H1 (cell line): ENCODE results near the gene TLNRD1. TPM values are rescaled to one million over a fixed set of nuclear protein-coding genes. Genes with fewer than 3 reads are reported as not detected.

ENCODE experiments used
- CTCF ChIA-PET: fragments of 300-600 bp; sonication (Branson Sonifier 250); formaldehyde crosslinking; loops from one replicate; lab custom pipeline; 2021; ENCODE audit not compliant: partially characterized antibody; lab: Charles Lee
- POLR2A ChIA-PET: fragments of 300-600 bp; sonication (Branson Sonifier 250); formaldehyde crosslinking; loops from one replicate; lab custom pipeline; 2021; ENCODE audit warnings: inconsistent platforms; ENCODE audit not compliant: partially characterized antibody; lab: Charles Lee
- DNase-seq, 2 experiments: peaks; one replicate each; pipeline versions ENCODE4 v3.0.0 to v3.0.0-alpha.2; 2010 to 2022; ENCODE audit warnings: low spot score in 2 of 2, low read depth in 1 of 2, mixed read lengths in 1 of 2
- FAIRE-seq: peaks from 2 replicates; lab custom pipeline; 2011; peaks lifted over from hg19 to GRCh38; lab: Jason Lieb, UNC
- H2AFZ ChIP-seq: 2 replicates; pipeline ENCODE4 v1.8.1; 2012; ENCODE audit warnings: low read length, inconsistent platforms
- H2AK5ac ChIP-seq: 2 replicates; pipeline ENCODE4 v1.6.1; 2013; ENCODE audit warnings: low read depth, low read length
- H2BK120ac ChIP-seq: replicated peaks from 2 replicates; pipeline ENCODE3; 2013; ENCODE audit warnings: low read depth, low read length, inconsistent platforms
- H2BK12ac ChIP-seq: 2 replicates; pipeline ENCODE4 v1.6.1; 2013; ENCODE audit warnings: low read depth, low read length
- H2BK15ac ChIP-seq: 2 replicates; pipeline ENCODE4 v1.6.1; 2013; ENCODE audit warnings: low read length
- H2BK20ac ChIP-seq: 2 replicates; pipeline ENCODE4 v1.6.1; 2013; ENCODE audit warnings: low read length
- H2BK5ac ChIP-seq: 2 replicates; pipeline ENCODE4 v1.6.1; 2013; ENCODE audit warnings: low read depth, low read length
- H3K14ac ChIP-seq: 2 replicates; pipeline ENCODE4 v1.6.1; 2013; ENCODE audit warnings: inconsistent platforms; ENCODE audit not compliant: insufficient read length
- H3K18ac ChIP-seq: 2 replicates; pipeline ENCODE4 v1.6.1; 2013; ENCODE audit warnings: low read length; ENCODE audit errors: extremely low read depth
- H3K23ac ChIP-seq: 2 replicates; pipeline ENCODE4 v1.6.1; 2013; ENCODE audit warnings: inconsistent platforms; ENCODE audit not compliant: insufficient read length
- H3K23me2 ChIP-seq: 2 replicates; pipeline ENCODE4 v1.6.1; 2013; ENCODE audit warnings: low read depth, low read length
- H3K27ac ChIP-seq: 2 replicates; pipeline ENCODE4 v1.6.1; 2011; ENCODE audit warnings: low read depth, low read length, inconsistent platforms
- H3K27me3 ChIP-seq, 4 experiments: replicated peaks in 1 of 4; 1 replicate in 1 of 4; 2 replicates in 3 of 4; pipeline versions ENCODE4 v1.6.1 to v1.8.1; 2011 to 2013; ENCODE audit warnings: low read length in 3 of 4, mild to moderate bottlenecking in 3 of 4, inconsistent platforms in 2 of 4, mixed read lengths in 2 of 4, moderate library complexity in 1 of 4; ENCODE audit not compliant: control insufficient read depth in 3 of 4, insufficient read depth in 3 of 4; ENCODE audit errors: extremely low read depth in 1 of 4
- H3K36me3 ChIP-seq, 4 experiments: 2 replicates each; pipeline versions ENCODE4 v1.6.1 to v1.8.1; 2011 to 2013; ENCODE audit warnings: mild to moderate bottlenecking in 4 of 4, low read length in 3 of 4, moderate library complexity in 2 of 4, control low read depth in 1 of 4, inconsistent platforms in 1 of 4; ENCODE audit not compliant: insufficient read depth in 4 of 4, control insufficient read depth in 2 of 4
- H3K4ac ChIP-seq: replicated peaks from 2 replicates; pipeline ENCODE3; 2013; ENCODE audit warnings: low read length, low read depth, mixed read lengths, inconsistent platforms; ENCODE audit not compliant: insufficient read length
- H3K4me1 ChIP-seq, 4 experiments: replicated peaks in 1 of 4; 1 replicate in 1 of 4; 2 replicates in 3 of 4; pipeline versions ENCODE4 v1.6.1 to v1.8.1; 2011 to 2013; ENCODE audit warnings: low read length in 3 of 4, inconsistent platforms in 2 of 4, mixed read lengths in 1 of 4; ENCODE audit not compliant: insufficient read depth in 4 of 4, control insufficient read depth in 3 of 4
- H3K4me2 ChIP-seq, 2 experiments: 2 replicates each; pipeline versions ENCODE4 v1.6.1 to v1.8.1; 2011 to 2013; ENCODE audit warnings: low read depth in 2 of 2, low read length in 2 of 2, control low read depth in 1 of 2, inconsistent platforms in 1 of 2, mild to moderate bottlenecking in 1 of 2; ENCODE audit not compliant: insufficient read depth in 1 of 2
- H3K4me3 ChIP-seq, 4 experiments: fragments of 200-600, 300-600 bp in 1 of 4; sonication (generic), shearing (Covaris generic), sonication (Bioruptor Twin) in 1 of 4; 2 replicates each; pipeline versions ENCODE4 v1.5.1 to v1.8.1; 2011 to 2016; ENCODE audit warnings: low read length in 4 of 4, low read depth in 3 of 4, control low read depth in 2 of 4, inconsistent platforms in 2 of 4, mild to moderate bottlenecking in 2 of 4, mixed read lengths in 1 of 4, moderate library complexity in 1 of 4; ENCODE audit not compliant: insufficient read depth in 2 of 4; ENCODE audit errors: extremely low read depth in 1 of 4
- H3K56ac ChIP-seq: replicated peaks from 2 replicates; pipeline ENCODE3; 2013; ENCODE audit warnings: low read depth, mild to moderate bottlenecking, mixed read lengths, low read length, inconsistent platforms; ENCODE audit not compliant: insufficient read length
- H3K79me1 ChIP-seq: 2 replicates; pipeline ENCODE4 v1.6.1; 2013; ENCODE audit warnings: low read depth, low read length, control low read depth
- H3K79me2 ChIP-seq, 2 experiments: 2 replicates each; pipeline versions ENCODE4 v1.6.1 to v1.8.1; 2012 to 2013; ENCODE audit warnings: low read length in 2 of 2, mild to moderate bottlenecking in 2 of 2, inconsistent platforms in 1 of 2; ENCODE audit not compliant: insufficient read depth in 2 of 2, control insufficient read depth in 1 of 2
- H3K9ac ChIP-seq, 4 experiments: replicated peaks in 1 of 4; 1 replicate in 1 of 4; 2 replicates in 3 of 4; pipeline versions ENCODE4 v1.6.1 to v1.8.1; 2011 to 2013; ENCODE audit warnings: low read depth in 3 of 4, low read length in 3 of 4, control low read depth in 2 of 4, mild to moderate bottlenecking in 2 of 4, moderate library complexity in 2 of 4, inconsistent platforms in 1 of 4; ENCODE audit errors: extremely low read depth in 1 of 4
- H3K9me3 ChIP-seq, 2 experiments: 2 replicates each; pipeline versions ENCODE4 v1.6.1 to v1.8.1; 2012 to 2013; ENCODE audit warnings: mild to moderate bottlenecking in 2 of 2, moderate library complexity in 2 of 2, control low read depth in 1 of 2, inconsistent platforms in 1 of 2, low read depth in 1 of 2, low read length in 1 of 2, mixed read lengths in 1 of 2; ENCODE audit not compliant: insufficient read depth in 2 of 2
- H4K20me1 ChIP-seq, 2 experiments: replicated peaks in 1 of 2; 2 replicates each; pipeline versions ENCODE3 to v1.8.1; 2011 to 2013; ENCODE audit warnings: inconsistent platforms in 2 of 2, low read length in 2 of 2, mild to moderate bottlenecking in 1 of 2; ENCODE audit not compliant: insufficient read depth in 2 of 2, control insufficient read depth in 1 of 2
- H4K5ac ChIP-seq: 2 replicates; pipeline ENCODE4 v1.6.1; 2013; ENCODE audit warnings: low read length, low read depth, mixed read lengths, inconsistent platforms; ENCODE audit not compliant: insufficient read length
- H4K8ac ChIP-seq: 2 replicates; pipeline ENCODE4 v1.8.0; 2013; ENCODE audit warnings: mild to moderate bottlenecking, moderate library complexity, low read length, inconsistent platforms; ENCODE audit not compliant: insufficient read depth; ENCODE audit errors: extremely low read depth
- H4K91ac ChIP-seq: replicated peaks from 2 replicates; pipeline ENCODE3; 2013; ENCODE audit warnings: low read length, mixed read lengths, inconsistent platforms; ENCODE audit not compliant: insufficient read length
- HDAC2 ChIP-seq, 2 experiments: fragments of 300-600 bp in 1 of 2; sonication (generic) in 1 of 2; IDR thresholded peaks; 2 replicates each; pipeline ENCODE4 v1.6.1; 2011 to 2012; ENCODE audit warnings: low read depth in 2 of 2, low read length in 2 of 2, mild to moderate bottlenecking in 2 of 2, moderate library complexity in 2 of 2, borderline replicate concordance in 1 of 2, inconsistent platforms in 1 of 2
- MAFK ChIP-seq: IDR thresholded peaks from 2 replicates; pipeline ENCODE4 v1.6.1; 2012; ENCODE audit warnings: low read depth, mild to moderate bottlenecking, improper control_type of control experiment, low read length
- NRF1 ChIP-seq: IDR thresholded peaks from 2 replicates; pipeline ENCODE4 v1.6.1; 2011; ENCODE audit warnings: mild to moderate bottlenecking, low read depth, low read length, improper control_type of control experiment
- RBBP5 ChIP-seq: IDR thresholded peaks from 2 replicates; pipeline ENCODE4 v1.7.1; 2012; ENCODE audit warnings: low read depth, mild to moderate bottlenecking, inconsistent platforms, low read length, moderate library complexity, borderline replicate concordance
- SIN3A ChIP-seq, 2 experiments: IDR thresholded peaks in 1 of 2; conservative IDR thresholded peaks in 1 of 2; 2 replicates each; pipeline ENCODE4 v1.6.1; 2011 to 2012; ENCODE audit warnings: low read length in 2 of 2, improper control_type of control experiment in 1 of 2, low read depth in 1 of 2, mild to moderate bottlenecking in 1 of 2
- SIRT6 ChIP-seq: IDR thresholded peaks from one replicate; pipeline ENCODE4 v1.7.1; 2012; ENCODE audit warnings: low read length, inconsistent platforms
- SP2 ChIP-seq: IDR thresholded peaks from 2 replicates; pipeline ENCODE4 v1.6.1; 2012; ENCODE audit warnings: mild to moderate bottlenecking, low read length, inconsistent platforms
- TAF7 ChIP-seq: optimal IDR thresholded peaks from 2 replicates; pipeline ENCODE3; 2011; ENCODE audit warnings: low read depth, mild to moderate bottlenecking, inconsistent platforms, low read length, moderate library complexity, borderline replicate concordance
- TCF12 ChIP-seq: IDR thresholded peaks from 2 replicates; pipeline ENCODE4 v1.6.1; 2011; ENCODE audit warnings: low read depth, mild to moderate bottlenecking, low read length
- WGBS, 2 experiments: shearing (Covaris generic) in 1 of 2; methylation state at CpG; one replicate each; pipeline versions ENCODE4 v1.1.6 to v1.1.7; 2013 to 2015; ENCODE audit warnings: low lambda C conversion rate in 2 of 2, mixed read lengths in 2 of 2, inconsistent platforms in 1 of 2, low coverage in 1 of 2, missing lambda C conversion rate in 1 of 2; ENCODE audit not compliant: insufficient replicate concordance in 2 of 2, insufficient coverage in 1 of 2, insufficient read length in 1 of 2; ENCODE audit errors: extremely low coverage in 1 of 2, missing lambda C conversion rate in 1 of 2; 5-methylcytosine and 5-hydroxymethylcytosine counted together
- polyA plus RNA-seq, 7 experiments: library from polyadenylated mRNA; depleted of rRNA in 3 of 7; stranded (reverse) in 5 of 7; unstranded in 2 of 7; fragments of >200 nt in 5 of 7; fragments of 200-250 nt in 2 of 7; gene quantifications; 1 replicate in 5 of 7; 2 replicates in 1 of 7; 4 replicates in 1 of 7; pipeline versions ENCODE4 v1.2.1 to v1.2.3, GENCODE V29; 2011 to 2013; ENCODE audit warnings: missing spikeins in 2 of 7, mixed read lengths in 2 of 7
- total RNA-seq: library from RNA; stranded (reverse); fragmentation: NEBNext Ultra II Directional; extraction: Animal tissue kit (Norgen Biotek cat#: 25700); gene quantifications from 2 replicates; pipeline ENCODE4 v1.2.1, GENCODE V29; 2021
- TF ChIP-seq, protein P1 (sequence below): IDR thresholded peaks from 2 replicates; pipeline ENCODE4 v1.6.1; 2012; ENCODE audit warnings: low read length, inconsistent platforms

The TLNRD1 gene
- total and polyA plus RNA-seq, 2 of the 8 experiments (the other 6 are each of a cell fraction or from before 2014, with no cell fraction given): 12.2 to 20.5 TPM

GRCh38 chr15:81026836-81027599, 26.3 kb downstream of the TLNRD1 start:
- no peak overlapping the region for H4K8ac ChIP-seq
- no peak overlapping the region for H2BK15ac ChIP-seq
- no peak overlapping the region for H2BK20ac ChIP-seq
- H3K27ac ChIP-seq: no peak overlapping the region
- no peak overlapping the region for H3K56ac ChIP-seq
- H3K9ac ChIP-seq: no peak overlapping the region
- no peak overlapping the region for H2BK5ac ChIP-seq
- no peaks in the 10 kb centered on the region for H3K79me1 ChIP-seq
- FAIRE-seq (no peak), DNase-seq (no peak)
- H2BK120ac ChIP-seq: no peak overlapping the region
- H2AK5ac ChIP-seq: no peak overlapping the region
- H3K27me3 ChIP-seq: no peaks in the 10 kb centered on the region; a peak in 1 of 7 replicates
- H3K23ac ChIP-seq: no peak overlapping the region
- H2BK12ac ChIP-seq: no peak overlapping the region
- no peak overlapping the region for H3K4me2 ChIP-seq
- no peak overlapping the region for H3K14ac ChIP-seq
- no peaks in the 10 kb centered on the region for H3K23me2 ChIP-seq
- POLR2A ChIA-PET: interaction anchor here (1.2 to 1.7 kb wide), 3 partner anchors 10 to 59 kb away, joined by 3 to 7 read pairs (median 6); no protein-coding TSS in a partner anchor
- 86% methylated on average over 2 of the region's 2 CpGs; no CpG with 5 or more reads in 1 of the 2 experiments for WGBS, 2 experiments
- no peaks in the 10 kb centered on the region for H3K36me3 ChIP-seq
- H4K91ac ChIP-seq: no peak overlapping the region
- no peak overlapping the region for H4K5ac ChIP-seq
- no peak overlapping the region for H3K18ac ChIP-seq
- H3K4me3 ChIP-seq: no peak overlapping the region
- no peaks in the 10 kb centered on the region for H3K79me2 ChIP-seq
- no peaks in the 10 kb centered on the region for H4K20me1 ChIP-seq
- H2AFZ ChIP-seq: no peak overlapping the region
- no peak overlapping the region for H3K4ac ChIP-seq
- CTCF ChIA-PET: no interaction called here
- H3K4me1 ChIP-seq: peaks cover 2 to 13% (median 10%) of the 10 kb centered on the region in 4 experiments; a peak in 5 of 7 replicates
- peaks cover 6 to 7% of the 10 kb centered on the region in 2 experiments for H3K9me3 ChIP-seq
- TF ChIP-seq SP2 (no peak), MAFK (no peak), RBBP5 (no peak), SIN3A (conservative IDR thresholded peaks at IDR 0.05 in 1 of 2, IDR thresholded peaks at IDR 0.05 in 1 of 2; ENCODE audit: low read depth in 1 of 2, low read length in 2 of 2) (no peak), HDAC2 (IDR thresholded peaks at IDR 0.05; ENCODE audit: borderline replicate concordance in 1 of 2, low read depth in 2 of 2, low read length in 2 of 2) (no peak), NRF1 (no peak), TCF12 (no peak), TAF7 (no peak), SIRT6 (no peak)
- TF ChIP-seq, protein P1, sequence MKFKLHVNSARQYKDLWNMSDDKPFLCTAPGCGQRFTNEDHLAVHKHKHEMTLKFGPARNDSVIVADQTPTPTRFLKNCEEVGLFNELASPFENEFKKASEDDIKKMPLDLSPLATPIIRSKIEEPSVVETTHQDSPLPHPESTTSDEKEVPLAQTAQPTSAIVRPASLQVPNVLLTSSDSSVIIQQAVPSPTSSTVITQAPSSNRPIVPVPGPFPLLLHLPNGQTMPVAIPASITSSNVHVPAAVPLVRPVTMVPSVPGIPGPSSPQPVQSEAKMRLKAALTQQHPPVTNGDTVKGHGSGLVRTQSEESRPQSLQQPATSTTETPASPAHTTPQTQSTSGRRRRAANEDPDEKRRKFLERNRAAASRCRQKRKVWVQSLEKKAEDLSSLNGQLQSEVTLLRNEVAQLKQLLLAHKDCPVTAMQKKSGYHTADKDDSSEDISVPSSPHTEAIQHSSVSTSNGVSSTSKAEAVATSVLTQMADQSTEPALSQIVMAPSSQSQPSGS: no peak
